Lower leg skin (tissue), 3 donors: Measurements from ENCODE around the gene PPP3CB.
"Not testable (repeated sequence)": the region's sequence is repeated elsewhere in the genome, so short reads cannot be mapped to it uniquely, and the experiment has no call there.

Source experiments
- POLR2A ChIP-seq, 2 donors: fragments of 450-650 bp; IDR thresholded peaks; one replicate each; pipeline ENCODE4 v1.6.1; 2016 to 2017; ENCODE audit warnings: antibody characterized with exemption in 2 of 2, mild to moderate bottlenecking in 1 of 2, moderate library complexity in 1 of 2
- TF ChIP-seq, protein P1 (sequence below), 3 donors: fragments of 450-650 bp; IDR thresholded peaks; one replicate each; pipeline ENCODE4 v1.5.1; 2016; ENCODE audit warnings: antibody characterized with exemption in 3 of 3, mild to moderate bottlenecking in 3 of 3, moderate library complexity in 2 of 3

GRCh38 chr10:73394325-73394724 is 101.5 kb downstream of the PPP3CB start:
- TF ChIP-seq, protein P1, sequence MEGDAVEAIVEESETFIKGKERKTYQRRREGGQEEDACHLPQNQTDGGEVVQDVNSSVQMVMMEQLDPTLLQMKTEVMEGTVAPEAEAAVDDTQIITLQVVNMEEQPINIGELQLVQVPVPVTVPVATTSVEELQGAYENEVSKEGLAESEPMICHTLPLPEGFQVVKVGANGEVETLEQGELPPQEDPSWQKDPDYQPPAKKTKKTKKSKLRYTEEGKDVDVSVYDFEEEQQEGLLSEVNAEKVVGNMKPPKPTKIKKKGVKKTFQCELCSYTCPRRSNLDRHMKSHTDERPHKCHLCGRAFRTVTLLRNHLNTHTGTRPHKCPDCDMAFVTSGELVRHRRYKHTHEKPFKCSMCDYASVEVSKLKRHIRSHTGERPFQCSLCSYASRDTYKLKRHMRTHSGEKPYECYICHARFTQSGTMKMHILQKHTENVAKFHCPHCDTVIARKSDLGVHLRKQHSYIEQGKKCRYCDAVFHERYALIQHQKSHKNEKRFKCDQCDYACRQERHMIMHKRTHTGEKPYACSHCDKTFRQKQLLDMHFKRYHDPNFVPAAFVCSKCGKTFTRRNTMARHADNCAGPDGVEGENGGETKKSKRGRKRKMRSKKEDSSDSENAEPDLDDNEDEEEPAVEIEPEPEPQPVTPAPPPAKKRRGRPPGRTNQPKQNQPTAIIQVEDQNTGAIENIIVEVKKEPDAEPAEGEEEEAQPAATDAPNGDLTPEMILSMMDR (IDR thresholded peaks at IDR 0.05), result not testable (repeated sequence)
- not testable (repeated sequence) for TF ChIP-seq POLR2A (IDR thresholded peaks at IDR 0.05)
